Fibroblast of lung (primary cell): Measurements from ENCODE around the gene MCM8.

Experiments used
- EZH2 ChIP-seq: IDR thresholded peaks from 2 replicates; pipeline ENCODE4 v1.5.1; 2012; ENCODE audit warnings: low read length, control low read depth, mild to moderate bottlenecking; ENCODE audit errors: missing control alignments
- TF ChIP-seq, protein P1 (sequence below), 2 donors: IDR thresholded peaks in 1 of 2; conservative IDR thresholded peaks in 1 of 2; 1 replicate in 1 of 2; 2 replicates in 1 of 2; pipeline ENCODE4 v1.5.1; 2011 to 2012; ENCODE audit warnings: low read length in 2 of 2, control low read depth in 1 of 2, inconsistent platforms in 1 of 2, low read depth in 1 of 2, mild to moderate bottlenecking in 1 of 2

DNA sequence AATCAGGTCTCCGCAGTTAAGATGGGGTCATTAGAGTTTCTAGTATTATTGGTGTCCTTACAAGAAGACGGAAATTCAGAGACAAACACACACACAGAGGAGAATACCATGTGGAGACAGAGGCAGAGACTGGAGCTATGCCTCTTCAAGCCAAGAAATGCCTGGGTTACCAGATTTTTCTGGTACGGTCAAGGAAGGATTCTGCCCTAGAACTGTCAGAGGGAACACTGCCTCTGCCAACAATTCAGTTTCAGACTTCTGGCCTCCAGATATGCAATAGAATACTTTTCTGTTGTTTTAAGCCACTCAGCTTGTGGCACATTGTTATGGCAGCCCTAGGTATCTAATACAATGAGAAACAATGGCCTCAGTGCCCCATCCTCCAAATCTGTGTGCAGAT lies 19.0 kb upstream of the MCM8 start:
- TF ChIP-seq, protein P1, sequence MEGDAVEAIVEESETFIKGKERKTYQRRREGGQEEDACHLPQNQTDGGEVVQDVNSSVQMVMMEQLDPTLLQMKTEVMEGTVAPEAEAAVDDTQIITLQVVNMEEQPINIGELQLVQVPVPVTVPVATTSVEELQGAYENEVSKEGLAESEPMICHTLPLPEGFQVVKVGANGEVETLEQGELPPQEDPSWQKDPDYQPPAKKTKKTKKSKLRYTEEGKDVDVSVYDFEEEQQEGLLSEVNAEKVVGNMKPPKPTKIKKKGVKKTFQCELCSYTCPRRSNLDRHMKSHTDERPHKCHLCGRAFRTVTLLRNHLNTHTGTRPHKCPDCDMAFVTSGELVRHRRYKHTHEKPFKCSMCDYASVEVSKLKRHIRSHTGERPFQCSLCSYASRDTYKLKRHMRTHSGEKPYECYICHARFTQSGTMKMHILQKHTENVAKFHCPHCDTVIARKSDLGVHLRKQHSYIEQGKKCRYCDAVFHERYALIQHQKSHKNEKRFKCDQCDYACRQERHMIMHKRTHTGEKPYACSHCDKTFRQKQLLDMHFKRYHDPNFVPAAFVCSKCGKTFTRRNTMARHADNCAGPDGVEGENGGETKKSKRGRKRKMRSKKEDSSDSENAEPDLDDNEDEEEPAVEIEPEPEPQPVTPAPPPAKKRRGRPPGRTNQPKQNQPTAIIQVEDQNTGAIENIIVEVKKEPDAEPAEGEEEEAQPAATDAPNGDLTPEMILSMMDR (conservative IDR thresholded peaks at IDR 0.05 in 1 of 2, IDR thresholded peaks at IDR 0.05 in 1 of 2; ENCODE audit: low read depth in 1 of 2, low read length in 2 of 2), result no peak
- TF ChIP-seq EZH2, result no peak
